HUES48 (cell line): ENCODE data around the gene CTCFL.
"Not testable (repeated sequence)": the region's sequence is repeated elsewhere in the genome, so short reads cannot be mapped to it uniquely, and the experiment has no call there.

Experiments
- H3K27ac ChIP-seq: one replicate; pipeline ENCODE4 v1.7.0; 2013; ENCODE audit warnings: low read depth, low read length, inconsistent platforms
- H3K27me3 ChIP-seq: 2 replicates; pipeline ENCODE4 v1.6.1; 2013; ENCODE audit warnings: mild to moderate bottlenecking, low read length; ENCODE audit not compliant: control insufficient read depth, insufficient read depth
- H3K36me3 ChIP-seq: 2 replicates; pipeline ENCODE4 v1.6.1; 2013; ENCODE audit warnings: low read length; ENCODE audit not compliant: control insufficient read depth, insufficient read depth
- H3K4me1 ChIP-seq: 2 replicates; pipeline ENCODE4 v1.6.1; 2013; ENCODE audit warnings: mild to moderate bottlenecking, low read length; ENCODE audit not compliant: control insufficient read depth, insufficient read depth
- H3K4me3 ChIP-seq: 2 replicates; pipeline ENCODE4 v1.5.1; 2013; ENCODE audit warnings: mild to moderate bottlenecking, low read depth, low read length
- H3K9ac ChIP-seq: 2 replicates; pipeline ENCODE4 v1.6.1; 2013; ENCODE audit warnings: mild to moderate bottlenecking, low read depth, low read length, moderate library complexity
- H3K9me3 ChIP-seq: 2 replicates; pipeline ENCODE4 v1.6.1; 2013; ENCODE audit warnings: low read length; ENCODE audit not compliant: control insufficient read depth, insufficient read depth

Gene CTCFL

GRCh38 chr20:57488277-57488676 is 36.7 kb downstream of the CTCFL start:
- H3K9ac ChIP-seq, H3K36me3 ChIP-seq, H3K4me1 ChIP-seq, H3K9me3 ChIP-seq, H3K27ac ChIP-seq, H3K27me3 ChIP-seq, H3K4me3 ChIP-seq: not testable (repeated sequence)

DNA sequence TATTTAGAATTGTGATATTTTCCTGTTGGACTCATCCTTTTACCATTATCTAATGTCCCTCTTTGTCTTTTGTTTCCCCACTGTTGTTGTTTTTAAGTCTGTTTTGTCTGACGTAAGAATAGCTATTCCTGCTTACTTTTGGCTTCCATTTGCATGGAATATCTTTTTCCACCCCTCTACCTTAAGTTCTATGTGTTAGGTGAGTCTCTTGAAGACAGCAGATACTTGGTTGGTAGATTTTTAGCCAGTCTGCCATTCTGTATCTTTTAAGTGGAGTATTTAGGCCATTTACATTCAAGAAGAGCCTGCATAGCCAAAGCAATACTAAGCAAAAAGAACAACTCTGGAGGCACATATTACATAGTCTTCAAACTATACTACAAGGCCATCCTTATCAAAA is 39.2 kb downstream of the CTCFL start:
- H3K27me3 ChIP-seq, result no peaks in the 10 kb centered on the region
- H3K9ac ChIP-seq, result no peak overlapping the region
- no peak overlapping the region for H3K27ac ChIP-seq
- H3K4me1 ChIP-seq, result peaks cover 8% of the 10 kb centered on the region
- H3K9me3 ChIP-seq, result no peaks in the 10 kb centered on the region
- no peak overlapping the region for H3K4me3 ChIP-seq
- no peaks in the 10 kb centered on the region for H3K36me3 ChIP-seq

GRCh38 chr20:57484772-57485171 is 40.2 kb downstream of the CTCFL start:
- H3K27ac ChIP-seq, result no peak overlapping the region
- no peaks in the 10 kb centered on the region for H3K36me3 ChIP-seq
- no peak overlapping the region for H3K9ac ChIP-seq
- no peak overlapping the region for H3K4me3 ChIP-seq
- H3K27me3 ChIP-seq, result no peaks in the 10 kb centered on the region
- no peaks in the 10 kb centered on the region for H3K9me3 ChIP-seq
- peaks cover 8% of the 10 kb centered on the region for H3K4me1 ChIP-seq

- Histone ChIP-seq H3K27me3 (no peaks in the 10 kb centered on the region), H3K9ac (no peak overlapping the region), H3K4me1 (peaks cover 8% of the 10 kb centered on the region), H3K9me3 (no peaks in the 10 kb centered on the region), H3K27ac (no peak overlapping the region), H3K4me3 (no peak overlapping the region), H3K36me3 (no peaks in the 10 kb centered on the region)
Observed at GRCh38 chr20:57483287-57484050, 41.5 kb downstream of the CTCFL start.

DNA sequence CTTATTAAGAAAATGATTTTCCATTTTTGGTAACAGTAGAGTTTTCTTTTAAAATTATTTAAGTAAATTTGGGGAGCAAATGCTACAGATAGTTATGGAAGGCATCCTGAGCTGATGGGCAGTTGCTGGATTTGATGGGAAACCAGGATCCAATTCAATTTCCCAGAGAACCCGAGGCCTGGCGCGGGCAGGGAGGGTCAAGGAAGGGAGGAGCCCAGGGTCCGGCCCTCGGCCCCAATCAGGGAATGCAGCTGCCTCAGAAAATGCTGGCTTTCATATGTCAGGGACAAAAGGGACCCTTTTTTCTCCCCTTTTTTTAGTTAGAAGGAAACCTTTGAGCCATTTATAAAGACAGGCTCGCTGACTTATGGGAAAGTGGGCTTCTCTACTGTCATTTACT is 42.1 kb downstream of the CTCFL start:
- Histone ChIP-seq H3K4me1 (peaks cover 8% of the 10 kb centered on the region), H3K9me3 (no peaks in the 10 kb centered on the region), H3K27me3 (no peaks in the 10 kb centered on the region), H3K27ac (no peak overlapping the region), H3K9ac (no peak overlapping the region), H3K36me3 (no peaks in the 10 kb centered on the region), H3K4me3 (no peak overlapping the region)

- no peak overlapping the region for H3K27ac ChIP-seq
- H3K36me3 ChIP-seq, result no peaks in the 10 kb centered on the region
- H3K4me1 ChIP-seq, result peaks cover 8% of the 10 kb centered on the region
- H3K9me3 ChIP-seq, result no peaks in the 10 kb centered on the region
- no peaks in the 10 kb centered on the region for H3K27me3 ChIP-seq
- H3K9ac ChIP-seq, result no peak overlapping the region
- H3K4me3 ChIP-seq, result no peak overlapping the region
Observed at GRCh38 chr20:57482148-57482547, 42.8 kb downstream of the CTCFL start.

GRCh38 chr20:57481281-57481711 is 43.6 kb downstream of the CTCFL start:
- H3K36me3 ChIP-seq, result no peaks in the 10 kb centered on the region
- no peaks in the 10 kb centered on the region for H3K9me3 ChIP-seq
- peaks cover 8% of the 10 kb centered on the region for H3K4me1 ChIP-seq
- no peaks in the 10 kb centered on the region for H3K27me3 ChIP-seq
- no peak overlapping the region for H3K4me3 ChIP-seq
- H3K27ac ChIP-seq, result no peak overlapping the region
- H3K9ac ChIP-seq, result no peak overlapping the region

DNA sequence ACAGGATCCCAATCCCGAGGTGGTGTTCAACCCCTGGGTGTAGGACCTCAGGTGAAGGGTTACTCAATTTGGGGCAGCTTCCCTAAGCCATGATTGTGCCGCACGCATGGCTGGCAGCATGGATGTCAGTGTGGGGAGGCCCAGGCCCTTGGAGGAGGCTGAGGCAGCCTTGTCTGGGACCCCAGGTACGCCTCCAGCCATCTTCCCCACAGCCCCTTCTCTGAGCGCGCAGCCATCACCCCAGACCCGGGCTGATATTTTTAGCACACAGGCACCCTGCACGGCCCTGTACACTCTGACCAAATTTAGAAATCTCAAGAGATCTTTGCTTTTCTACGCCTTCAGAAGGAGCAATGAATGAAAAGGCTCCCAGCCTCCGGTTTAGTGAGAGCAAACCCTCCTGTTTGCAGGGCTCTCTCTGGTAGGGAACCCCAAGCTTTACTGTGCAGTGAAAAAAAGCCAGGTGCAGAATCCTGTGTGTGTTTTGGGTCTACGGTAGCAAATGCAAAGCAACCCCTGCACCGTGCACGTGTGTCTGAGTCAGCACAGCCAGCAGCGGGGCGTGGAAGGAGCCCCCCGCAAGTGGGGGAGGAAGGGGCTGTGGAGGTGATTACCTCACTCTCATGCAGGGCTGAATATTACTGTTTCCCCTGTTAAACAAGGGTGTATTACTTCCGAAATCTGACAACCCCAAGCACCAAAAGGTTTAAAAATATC is 44.3 kb downstream of the CTCFL start:
- Histone ChIP-seq H3K4me1 (peaks cover 8% of the 10 kb centered on the region), H3K36me3 (no peaks in the 10 kb centered on the region), H3K9ac (no peak overlapping the region), H3K9me3 (no peaks in the 10 kb centered on the region), H3K4me3 (no peak overlapping the region), H3K27ac (no peak overlapping the region), H3K27me3 (no peaks in the 10 kb centered on the region)

DNA sequence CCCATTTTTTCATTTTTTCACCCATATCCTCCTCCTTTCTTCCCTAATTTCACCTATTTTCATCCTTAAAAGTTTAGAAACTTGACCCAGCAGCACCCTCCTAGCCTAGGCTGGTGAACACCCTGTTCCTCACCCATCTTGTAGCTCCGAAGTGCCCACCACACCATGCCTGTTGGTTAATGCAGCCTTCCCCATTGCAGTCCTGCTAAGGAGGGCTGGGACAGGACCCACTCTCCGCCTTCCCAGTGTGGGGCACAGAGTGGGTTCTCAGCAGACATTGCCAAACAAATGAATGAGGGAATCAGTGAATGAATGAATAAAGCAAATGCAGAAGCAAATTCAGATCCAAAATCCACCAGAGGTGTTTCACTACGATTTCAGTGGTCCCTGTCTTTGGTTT is 45.7 kb downstream of the CTCFL start:
- H3K4me1 ChIP-seq, result peaks cover 8% of the 10 kb centered on the region
- H3K27me3 ChIP-seq, result no peaks in the 10 kb centered on the region
- H3K9ac ChIP-seq, result no peak overlapping the region
- no peaks in the 10 kb centered on the region for H3K36me3 ChIP-seq
- H3K4me3 ChIP-seq, result no peak overlapping the region
- H3K9me3 ChIP-seq, result no peaks in the 10 kb centered on the region
- H3K27ac ChIP-seq, result no peak overlapping the region

DNA sequence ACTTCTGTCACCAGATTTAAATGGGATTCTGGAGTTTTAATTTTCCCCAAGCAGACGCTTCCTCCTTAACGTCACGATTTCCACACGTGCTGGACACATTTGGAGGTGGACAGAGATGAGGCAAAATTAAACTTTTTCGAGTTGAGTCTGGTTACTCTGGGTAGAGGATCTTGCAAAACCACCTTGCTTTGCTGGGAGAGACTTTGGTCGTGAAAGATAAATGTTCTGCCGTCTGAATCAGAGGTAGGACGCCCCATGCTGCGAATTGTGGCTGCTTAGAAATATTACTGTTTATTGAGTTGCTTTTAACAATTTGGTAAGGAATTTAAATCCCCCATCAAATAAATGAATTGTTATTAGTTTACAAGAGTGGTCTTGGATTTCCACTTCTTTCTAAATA is 46.8 kb downstream of the CTCFL start:
- H3K36me3 ChIP-seq, result no peaks in the 10 kb centered on the region
- H3K27me3 ChIP-seq, result no peaks in the 10 kb centered on the region
- H3K4me1 ChIP-seq, result peaks cover 10% of the 10 kb centered on the region
- H3K9ac ChIP-seq, result no peak overlapping the region
- no peak overlapping the region for H3K27ac ChIP-seq
- H3K9me3 ChIP-seq, result no peaks in the 10 kb centered on the region
- H3K4me3 ChIP-seq, result no peak overlapping the region

DNA sequence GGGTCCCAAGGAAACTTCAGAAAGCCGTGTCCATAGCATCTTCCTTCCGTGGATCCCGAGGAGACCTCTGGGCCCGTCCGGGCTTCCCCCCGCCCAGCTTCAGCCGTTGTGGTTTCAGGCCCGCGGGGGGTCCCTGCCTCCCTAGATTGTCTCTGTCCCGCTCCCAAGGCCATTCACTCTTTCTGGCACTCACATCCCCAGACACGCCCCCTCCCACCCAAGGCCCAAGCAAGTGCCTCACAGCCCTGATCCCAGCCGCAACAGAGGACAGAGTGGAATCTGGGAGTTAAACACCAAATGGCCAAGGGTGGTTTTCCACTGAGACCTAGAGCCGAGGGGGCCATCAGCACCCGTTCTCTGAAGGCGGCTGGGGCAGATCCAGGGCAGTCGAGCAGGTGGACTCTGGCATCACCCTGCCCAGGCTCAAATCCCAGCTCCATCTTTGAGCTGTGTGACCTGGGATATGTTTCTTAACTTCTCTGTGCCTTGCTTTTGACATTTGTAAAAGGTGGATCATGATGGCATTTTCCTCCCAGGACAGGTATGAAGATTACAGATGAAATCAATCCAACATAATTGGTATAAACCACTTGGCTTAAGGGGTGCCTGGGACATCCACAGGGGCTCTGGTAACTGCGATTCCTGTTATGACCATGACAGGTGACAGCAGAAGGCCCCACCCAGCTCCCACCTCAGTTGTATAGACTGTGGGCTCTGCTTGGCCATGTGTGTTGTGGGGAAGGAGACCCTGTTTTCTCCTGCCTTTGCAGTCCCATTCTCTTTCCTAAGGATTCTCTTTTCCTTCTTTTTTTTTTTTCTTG is 48.1 kb downstream of the CTCFL start:
- H3K4me1 ChIP-seq, result peaks cover 11% of the 10 kb centered on the region
- H3K27me3 ChIP-seq, result no peaks in the 10 kb centered on the region
- no peak overlapping the region for H3K9ac ChIP-seq
- no peaks in the 10 kb centered on the region for H3K36me3 ChIP-seq
- H3K9me3 ChIP-seq, result no peaks in the 10 kb centered on the region
- no peak overlapping the region for H3K27ac ChIP-seq
- no peak overlapping the region for H3K4me3 ChIP-seq
